GM10266 (cell line): ENCODE results near the gene RBBP8NL.

Experiments used
- DNase-seq: peaks from one replicate; pipeline ENCODE4 v3.0.0; 2012; ENCODE audit errors: extremely low spot score
- CTCF ChIP-seq: IDR thresholded peaks from 2 replicates; pipeline ENCODE4 v1.5.1; 2012; ENCODE audit warnings: mild to moderate bottlenecking, low read depth; ENCODE audit not compliant: control insufficient read depth, insufficient read depth; ENCODE audit errors: missing control alignments

RBBP8NL gene

GRCh38 chr20:62448788-62449187 is 21.4 kb upstream of the RBBP8NL start:
- DNase-seq = no peak
- no peak for TF ChIP-seq CTCF

- no peak for DNase-seq
- TF ChIP-seq CTCF = no peak
Observed at GRCh38 chr20:62448038-62448437, 20.7 kb upstream of the RBBP8NL start.

- TF ChIP-seq CTCF = no peak
- no peak for DNase-seq
Observed at GRCh38 chr20:62446888-62447869, 19.8 kb upstream of the RBBP8NL start.

- no peak for DNase-seq
- no peak for TF ChIP-seq CTCF
Observed at GRCh38 chr20:62446481-62446880, 19.1 kb upstream of the RBBP8NL start.

- TF ChIP-seq CTCF = no peak
- no peak for DNase-seq
Observed at GRCh38 chr20:62445553-62446340, 18.4 kb upstream of the RBBP8NL start.

DNA sequence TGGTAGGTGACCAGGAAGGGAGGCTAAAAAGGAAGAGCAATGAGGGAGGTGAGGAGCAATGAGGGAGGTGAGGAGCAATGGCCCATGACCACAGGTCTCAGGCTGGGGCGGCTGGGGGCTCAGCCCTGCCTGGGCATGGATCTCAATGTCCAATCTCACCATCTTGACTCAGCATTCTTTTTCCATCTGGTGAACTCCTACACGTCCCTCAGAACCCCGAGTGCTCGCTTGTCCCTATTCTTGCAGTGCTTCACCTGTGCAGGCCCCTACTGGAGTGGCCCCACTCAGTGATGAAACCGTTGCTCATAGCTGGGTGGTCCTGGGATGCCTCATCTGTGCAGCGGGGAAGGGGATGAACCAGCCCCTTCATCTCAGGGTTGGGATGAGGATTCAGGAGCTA is 16.9 kb upstream of the RBBP8NL start:
- DNase-seq = no peak
- TF ChIP-seq CTCF = no peak

DNA sequence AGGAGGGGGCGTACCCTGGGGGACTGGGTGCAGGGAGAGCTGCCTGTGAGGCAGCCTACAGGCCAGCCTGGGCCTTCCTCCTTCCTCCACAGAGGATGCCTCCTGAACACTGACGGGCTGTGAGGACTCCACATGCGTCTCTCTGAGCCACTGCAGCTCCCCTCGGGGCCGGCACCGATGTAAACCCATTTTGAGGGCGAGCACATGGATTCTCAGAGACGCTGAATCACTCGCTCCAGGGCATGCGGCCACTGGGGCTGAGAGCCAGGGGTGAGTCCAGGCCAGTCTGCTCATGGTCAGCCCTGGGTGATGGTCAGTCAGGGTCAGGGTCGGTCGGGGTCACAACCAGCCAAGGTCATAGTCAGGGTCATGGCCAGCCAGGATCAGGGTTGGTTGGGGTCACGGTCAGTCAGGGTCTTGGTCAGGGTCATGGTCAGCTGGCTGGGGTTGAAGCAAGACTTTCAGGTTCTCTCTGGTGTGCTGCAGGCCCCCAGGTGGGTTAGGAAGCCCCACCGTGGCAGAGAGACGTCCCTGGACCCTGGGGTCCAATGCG is 14.7 kb upstream of the RBBP8NL start:
- no peak for TF ChIP-seq CTCF
- DNase-seq = no peak
